Measurements from ENCODE around the gene PDE4D. TPM values are rescaled to one million over a fixed set of nuclear protein-coding genes. Genes with fewer than 3 reads are reported as not detected.
A peak's percentile ranks its signal among the peaks of the same experiment; 100 is the strongest.

PDE4D gene
- total RNA-seq, 1 experiment from 2014 or later, result 3.6 TPM

- ATAC-seq, result no peak
- Histone ChIP-seq H3K9ac (ENCODE audit: low read length) (no peak overlapping the region), H3K4me1 (ENCODE audit: insufficient read depth, low read length) (peaks cover 39% of the 10 kb centered on the region), H3K36me3 (ENCODE audit: low read depth, low read length) (no peaks in the 10 kb centered on the region), H3K27ac (ENCODE audit: low read length) (peak overlapping the region; percentile 88; the same call in 1 of the 2 replicates), H3K9me2 (replicated peaks; ENCODE audit: low read length) (no peaks in the 10 kb centered on the region), H3K4me2 (ENCODE audit: low read length) (no peak overlapping the region), H2AFZ (ENCODE audit: low read length) (no peak overlapping the region), H4K20me1 (ENCODE audit: low read length) (no peaks in the 10 kb centered on the region), H3K27me3 (ENCODE audit: low read length) (no peaks in the 10 kb centered on the region), H3K79me2 (ENCODE audit: low read length) (no peaks in the 10 kb centered on the region), H3F3A (ENCODE audit: low read length, unreplicated experiment) (no peaks in the 10 kb centered on the region), H3K4me3 (ENCODE audit: low read length) (no peak overlapping the region), H3K9me3 (ENCODE audit: low read length) (no peaks in the 10 kb centered on the region)
- TF ChIP-seq EZH2 (IDR thresholded peaks at IDR 0.05; ENCODE audit: low read length, unreplicated experiment) (no peak), EZH2phosphoT487 (IDR thresholded peaks at IDR 0.05; ENCODE audit: borderline replicate concordance, low read length) (no peak), CTCF (conservative IDR thresholded peaks at IDR 0.05; ENCODE audit: low read depth, low read length) (no peak)
- intact Hi-C loops (cut with micrococcal nuclease), result loop anchor here (5.0 kb wide), 3 partner anchors 48 to 278 kb away; no protein-coding TSS in a partner anchor
- POLR2A ChIA-PET (ENCODE audit: unreplicated experiment), result no interaction called here
- CTCF ChIA-PET, result no interaction called here
- DNase-seq, result no peak
- no TSS peak for BruUV-seq (replicated peaks)
Observed at GRCh38 chr5:59519338-59519737, 374.2 kb downstream of the PDE4D start.

GRCh38 chr5:59517926-59518585 is 375.5 kb downstream of the PDE4D start:
- Histone ChIP-seq H3K4me1 (ENCODE audit: insufficient read depth, low read length) (peaks cover 39% of the 10 kb centered on the region), H3K9me3 (ENCODE audit: low read length) (no peaks in the 10 kb centered on the region), H3F3A (ENCODE audit: low read length, unreplicated experiment) (no peaks in the 10 kb centered on the region), H4K20me1 (ENCODE audit: low read length) (no peaks in the 10 kb centered on the region), H3K4me3 (ENCODE audit: low read length) (peak overlapping the region; percentile 48; the same call in 1 of the 2 replicates), H3K36me3 (ENCODE audit: low read depth, low read length) (no peaks in the 10 kb centered on the region), H2AFZ (ENCODE audit: low read length) (no peak overlapping the region), H3K9ac (ENCODE audit: low read length) (peak overlapping the region; percentile 58), H3K27me3 (ENCODE audit: low read length) (no peaks in the 10 kb centered on the region), H3K9me2 (replicated peaks; ENCODE audit: low read length) (no peaks in the 10 kb centered on the region), H3K27ac (ENCODE audit: low read length) (peak overlapping the region; percentile 88), H3K4me2 (ENCODE audit: low read length) (peak overlapping the region; percentile 78), H3K79me2 (ENCODE audit: low read length) (no peaks in the 10 kb centered on the region)
- POLR2A ChIA-PET (ENCODE audit: unreplicated experiment), result no interaction called here
- intact Hi-C loops (cut with micrococcal nuclease), result loop anchor here (5.0 kb wide), 3 partner anchors 49 to 279 kb away; no protein-coding TSS in a partner anchor
- CTCF ChIA-PET, result interaction anchor here (0.7 kb wide), 1 partner anchor 472 kb away, joined by 5 read pairs; no protein-coding TSS in a partner anchor
- BruUV-seq (replicated peaks), result no TSS peak
- ATAC-seq (peak; percentile 95), DNase-seq (peak; percentile 78)
- TF ChIP-seq EZH2phosphoT487 (IDR thresholded peaks at IDR 0.05; ENCODE audit: borderline replicate concordance, low read length) (no peak), EZH2 (IDR thresholded peaks at IDR 0.05; ENCODE audit: low read length, unreplicated experiment) (no peak), CTCF (conservative IDR thresholded peaks at IDR 0.05; ENCODE audit: low read depth, low read length) (no peak)

- Histone ChIP-seq H3K4me3 (ENCODE audit: low read length) (no peak overlapping the region), H3K79me2 (ENCODE audit: low read length) (no peaks in the 10 kb centered on the region), H3F3A (ENCODE audit: low read length, unreplicated experiment) (no peaks in the 10 kb centered on the region), H3K4me2 (ENCODE audit: low read length) (no peak overlapping the region), H3K9ac (ENCODE audit: low read length) (no peak overlapping the region), H3K4me1 (ENCODE audit: insufficient read depth, low read length) (peaks cover 22% of the 10 kb centered on the region), H3K9me3 (ENCODE audit: low read length) (no peaks in the 10 kb centered on the region), H3K36me3 (ENCODE audit: low read depth, low read length) (no peaks in the 10 kb centered on the region), H3K9me2 (replicated peaks; ENCODE audit: low read length) (no peaks in the 10 kb centered on the region), H3K27me3 (ENCODE audit: low read length) (no peaks in the 10 kb centered on the region), H4K20me1 (ENCODE audit: low read length) (no peaks in the 10 kb centered on the region), H2AFZ (ENCODE audit: low read length) (no peak overlapping the region), H3K27ac (ENCODE audit: low read length) (no peak overlapping the region)
- ChIA-PET POLR2A (ENCODE audit: unreplicated experiment) (no interaction called here), CTCF (no interaction called here)
- BruUV-seq (replicated peaks), result no TSS peak
- no peak for TF ChIP-seq EZH2 (IDR thresholded peaks at IDR 0.05; ENCODE audit: low read length, unreplicated experiment)
- TF ChIP-seq CTCF (conservative IDR thresholded peaks at IDR 0.05; ENCODE audit: low read depth, low read length), result no peak
- TF ChIP-seq EZH2phosphoT487 (IDR thresholded peaks at IDR 0.05; ENCODE audit: borderline replicate concordance, low read length), result no peak
- intact Hi-C loops (cut with micrococcal nuclease), result loop anchor here (5.0 kb wide), 3 partner anchors 51 to 281 kb away; no protein-coding TSS in a partner anchor
- no peak for DNase-seq
- ATAC-seq, result no peak
Observed at GRCh38 chr5:59516161-59516560, 377.4 kb downstream of the PDE4D start.
